GM12878 (cell line): ENCODE results near the gene NOP16. TPM values are rescaled to one million over a fixed set of nuclear protein-coding genes. Genes with fewer than 3 reads are reported as not detected.

Source experiments
- DPF2 ChIP-seq: fragments of 450-650 bp; IDR thresholded peaks from 2 replicates; pipeline ENCODE4 v1.6.1; 2017; ENCODE audit warnings: mild to moderate bottlenecking
- FOXM1 ChIP-seq: IDR thresholded peaks from 2 replicates; pipeline ENCODE4 v1.6.1; 2012; ENCODE audit warnings: low read depth, mild to moderate bottlenecking, inconsistent platforms, low read length, moderate library complexity
- KDM1A ChIP-seq: fragments of 200-600 bp; sonication (generic); IDR thresholded peaks from 2 replicates; pipeline ENCODE4 v1.6.1; 2016; ENCODE audit warnings: borderline replicate concordance
- NFYB ChIP-seq: IDR thresholded peaks from 2 replicates; pipeline ENCODE4 v1.6.1; 2011; ENCODE audit warnings: low read depth, mild to moderate bottlenecking, low read length, improper control_type of control experiment, moderate library complexity; ENCODE audit not compliant: insufficient read depth
- RBBP5 ChIP-seq: fragments of 200-600 bp; sonication (generic); conservative IDR thresholded peaks from 2 replicates; pipeline ENCODE4 v1.6.1; 2016
- RFX5 ChIP-seq: IDR thresholded peaks from 2 replicates; pipeline ENCODE4 v1.6.1; 2011; ENCODE audit warnings: low read depth, low read length, improper control_type of control experiment
- SMAD1 ChIP-seq: fragments of 450-650 bp; IDR thresholded peaks from 2 replicates; pipeline ENCODE4 v1.6.1; 2018; ENCODE audit warnings: mild to moderate bottlenecking, low read depth; ENCODE audit not compliant: partially characterized antibody
- ZNF217 ChIP-seq: fragments of 450-650 bp; IDR thresholded peaks from 2 replicates; pipeline ENCODE4 v1.6.1; 2017; ENCODE audit warnings: antibody characterized with exemption, mild to moderate bottlenecking
- polyA plus RNA-seq, 11 experiments: library from polyadenylated mRNA; depleted of rRNA in 4 of 11; unstranded in 6 of 11; stranded (reverse) in 5 of 11; fragments of >200 nt; fragmentation: Nextera tagmentation in 4 of 11; fragmentation: Illumina TruSeq in 1 of 11; extraction: Ambion mirVana in 4 of 11; extraction: Trizol in 1 of 11; gene quantifications; 1 replicate in 1 of 11; 2 replicates in 10 of 11; pipeline versions ENCODE4 v1.2.1 to v1.2.3, GENCODE V29; 2011 to 2016; ENCODE audit warnings: inconsistent platforms in 2 of 11, missing spikeins in 2 of 11, low read depth in 1 of 11
- total RNA-seq, 4 experiments: library from RNA; depleted of rRNA in 3 of 4; stranded (reverse); fragments of >200 nt in 3 of 4; fragmentation: Illumina TruSeq in 1 of 4; extraction: Trizol in 1 of 4; gene quantifications; 2 replicates each; pipeline versions ENCODE4 v1.2.1 to v1.2.3, GENCODE V29; 2013 to 2021
- TF ChIP-seq, protein P1 (sequence below): fragments of 150-350 bp; IDR thresholded peaks from 2 replicates; pipeline ENCODE4 v1.6.1; 2016; ENCODE audit warnings: low read depth, low read length
- TF ChIP-seq, protein P2 (sequence below): fragments of 450-650 bp; IDR thresholded peaks from 2 replicates; pipeline ENCODE4 v1.6.1; 2017; ENCODE audit warnings: mild to moderate bottlenecking, moderate library complexity
- TF ChIP-seq, protein P3 (sequence below): fragments of 450-650 bp; formaldehyde crosslinking; IDR thresholded peaks from 2 replicates; pipeline ENCODE4 v1.5.0; 2022; ENCODE audit warnings: mild to moderate bottlenecking, missing genetic modification characterization
- TF ChIP-seq, protein P4 (sequence below): IDR thresholded peaks from 2 replicates; pipeline ENCODE4 v1.6.1; 2012; ENCODE audit warnings: low read depth, low read length, improper control_type of control experiment

Gene NOP16
- total and polyA plus RNA-seq, 10 of the 15 experiments (the other 5 are each of a cell fraction or from before 2014, with no cell fraction given), result 50.3 to 276 (median 116) TPM

DNA sequence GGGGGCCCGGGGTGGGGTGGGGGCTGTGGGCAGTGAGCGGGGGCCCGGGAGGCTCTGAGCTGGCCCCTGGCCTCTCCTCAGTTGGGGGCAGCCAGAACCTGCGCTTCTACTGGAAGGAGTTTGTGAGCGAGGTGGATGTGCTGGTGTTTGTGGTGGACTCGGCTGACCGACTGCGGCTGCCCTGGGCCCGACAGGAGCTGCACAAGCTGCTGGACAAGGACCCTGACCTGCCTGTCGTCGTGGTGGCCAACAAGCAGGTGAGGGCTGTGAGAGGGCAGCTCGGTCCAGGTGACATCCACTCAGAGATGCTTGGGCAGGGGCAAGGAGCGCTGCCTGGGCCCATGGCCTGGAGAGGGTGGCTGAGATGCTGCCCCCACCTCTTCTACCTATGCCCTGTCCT, 19.7 kb downstream of the NOP16 start (continued):
- TF ChIP-seq, protein P1, sequence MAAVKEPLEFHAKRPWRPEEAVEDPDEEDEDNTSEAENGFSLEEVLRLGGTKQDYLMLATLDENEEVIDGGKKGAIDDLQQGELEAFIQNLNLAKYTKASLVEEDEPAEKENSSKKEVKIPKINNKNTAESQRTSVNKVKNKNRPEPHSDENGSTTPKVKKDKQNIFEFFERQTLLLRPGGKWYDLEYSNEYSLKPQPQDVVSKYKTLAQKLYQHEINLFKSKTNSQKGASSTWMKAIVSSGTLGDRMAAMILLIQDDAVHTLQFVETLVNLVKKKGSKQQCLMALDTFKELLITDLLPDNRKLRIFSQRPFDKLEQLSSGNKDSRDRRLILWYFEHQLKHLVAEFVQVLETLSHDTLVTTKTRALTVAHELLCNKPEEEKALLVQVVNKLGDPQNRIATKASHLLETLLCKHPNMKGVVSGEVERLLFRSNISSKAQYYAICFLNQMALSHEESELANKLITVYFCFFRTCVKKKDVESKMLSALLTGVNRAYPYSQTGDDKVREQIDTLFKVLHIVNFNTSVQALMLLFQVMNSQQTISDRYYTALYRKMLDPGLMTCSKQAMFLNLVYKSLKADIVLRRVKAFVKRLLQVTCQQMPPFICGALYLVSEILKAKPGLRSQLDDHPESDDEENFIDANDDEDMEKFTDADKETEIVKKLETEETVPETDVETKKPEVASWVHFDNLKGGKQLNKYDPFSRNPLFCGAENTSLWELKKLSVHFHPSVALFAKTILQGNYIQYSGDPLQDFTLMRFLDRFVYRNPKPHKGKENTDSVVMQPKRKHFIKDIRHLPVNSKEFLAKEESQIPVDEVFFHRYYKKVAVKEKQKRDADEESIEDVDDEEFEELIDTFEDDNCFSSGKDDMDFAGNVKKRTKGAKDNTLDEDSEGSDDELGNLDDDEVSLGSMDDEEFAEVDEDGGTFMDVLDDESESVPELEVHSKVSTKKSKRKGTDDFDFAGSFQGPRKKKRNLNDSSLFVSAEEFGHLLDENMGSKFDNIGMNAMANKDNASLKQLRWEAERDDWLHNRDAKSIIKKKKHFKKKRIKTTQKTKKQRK, result no peak
- TF ChIP-seq RFX5 (no peak), NFYB (no peak), SMAD1 (no peak), ZNF217 (no peak), RBBP5 (no peak), DPF2 (no peak), KDM1A (no peak), FOXM1 (no peak)
- TF ChIP-seq, protein P2, sequence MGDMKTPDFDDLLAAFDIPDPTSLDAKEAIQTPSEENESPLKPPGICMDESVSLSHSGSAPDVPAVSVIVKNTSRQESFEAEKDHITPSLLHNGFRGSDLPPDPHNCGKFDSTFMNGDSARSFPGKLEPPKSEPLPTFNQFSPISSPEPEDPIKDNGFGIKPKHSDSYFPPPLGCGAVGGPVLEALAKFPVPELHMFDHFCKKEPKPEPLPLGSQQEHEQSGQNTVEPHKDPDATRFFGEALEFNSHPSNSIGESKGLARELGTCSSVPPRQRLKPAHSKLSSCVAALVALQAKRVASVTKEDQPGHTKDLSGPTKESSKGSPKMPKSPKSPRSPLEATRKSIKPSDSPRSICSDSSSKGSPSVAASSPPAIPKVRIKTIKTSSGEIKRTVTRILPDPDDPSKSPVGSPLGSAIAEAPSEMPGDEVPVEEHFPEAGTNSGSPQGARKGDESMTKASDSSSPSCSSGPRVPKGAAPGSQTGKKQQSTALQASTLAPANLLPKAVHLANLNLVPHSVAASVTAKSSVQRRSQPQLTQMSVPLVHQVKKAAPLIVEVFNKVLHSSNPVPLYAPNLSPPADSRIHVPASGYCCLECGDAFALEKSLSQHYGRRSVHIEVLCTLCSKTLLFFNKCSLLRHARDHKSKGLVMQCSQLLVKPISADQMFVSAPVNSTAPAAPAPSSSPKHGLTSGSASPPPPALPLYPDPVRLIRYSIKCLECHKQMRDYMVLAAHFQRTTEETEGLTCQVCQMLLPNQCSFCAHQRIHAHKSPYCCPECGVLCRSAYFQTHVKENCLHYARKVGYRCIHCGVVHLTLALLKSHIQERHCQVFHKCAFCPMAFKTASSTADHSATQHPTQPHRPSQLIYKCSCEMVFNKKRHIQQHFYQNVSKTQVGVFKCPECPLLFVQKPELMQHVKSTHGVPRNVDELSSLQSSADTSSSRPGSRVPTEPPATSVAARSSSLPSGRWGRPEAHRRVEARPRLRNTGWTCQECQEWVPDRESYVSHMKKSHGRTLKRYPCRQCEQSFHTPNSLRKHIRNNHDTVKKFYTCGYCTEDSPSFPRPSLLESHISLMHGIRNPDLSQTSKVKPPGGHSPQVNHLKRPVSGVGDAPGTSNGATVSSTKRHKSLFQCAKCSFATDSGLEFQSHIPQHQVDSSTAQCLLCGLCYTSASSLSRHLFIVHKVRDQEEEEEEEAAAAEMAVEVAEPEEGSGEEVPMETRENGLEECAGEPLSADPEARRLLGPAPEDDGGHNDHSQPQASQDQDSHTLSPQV, result no peak
- TF ChIP-seq, protein P3, sequence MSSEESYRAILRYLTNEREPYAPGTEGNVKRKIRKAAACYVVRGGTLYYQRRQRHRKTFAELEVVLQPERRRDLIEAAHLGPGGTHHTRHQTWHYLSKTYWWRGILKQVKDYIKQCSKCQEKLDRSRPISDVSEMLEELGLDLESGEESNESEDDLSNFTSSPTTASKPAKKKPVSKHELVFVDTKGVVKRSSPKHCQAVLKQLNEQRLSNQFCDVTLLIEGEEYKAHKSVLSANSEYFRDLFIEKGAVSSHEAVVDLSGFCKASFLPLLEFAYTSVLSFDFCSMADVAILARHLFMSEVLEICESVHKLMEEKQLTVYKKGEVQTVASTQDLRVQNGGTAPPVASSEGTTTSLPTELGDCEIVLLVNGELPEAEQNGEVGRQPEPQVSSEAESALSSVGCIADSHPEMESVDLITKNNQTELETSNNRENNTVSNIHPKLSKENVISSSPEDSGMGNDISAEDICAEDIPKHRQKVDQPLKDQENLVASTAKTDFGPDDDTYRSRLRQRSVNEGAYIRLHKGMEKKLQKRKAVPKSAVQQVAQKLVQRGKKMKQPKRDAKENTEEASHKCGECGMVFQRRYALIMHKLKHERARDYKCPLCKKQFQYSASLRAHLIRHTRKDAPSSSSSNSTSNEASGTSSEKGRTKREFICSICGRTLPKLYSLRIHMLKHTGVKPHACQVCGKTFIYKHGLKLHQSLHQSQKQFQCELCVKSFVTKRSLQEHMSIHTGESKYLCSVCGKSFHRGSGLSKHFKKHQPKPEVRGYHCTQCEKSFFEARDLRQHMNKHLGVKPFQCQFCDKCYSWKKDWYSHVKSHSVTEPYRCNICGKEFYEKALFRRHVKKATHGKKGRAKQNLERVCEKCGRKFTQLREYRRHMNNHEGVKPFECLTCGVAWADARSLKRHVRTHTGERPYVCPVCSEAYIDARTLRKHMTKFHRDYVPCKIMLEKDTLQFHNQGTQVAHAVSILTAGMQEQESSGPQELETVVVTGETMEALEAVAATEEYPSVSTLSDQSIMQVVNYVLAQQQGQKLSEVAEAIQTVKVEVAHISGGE (CRISPR knock-in tag), result no peak
- TF ChIP-seq, protein P4, sequence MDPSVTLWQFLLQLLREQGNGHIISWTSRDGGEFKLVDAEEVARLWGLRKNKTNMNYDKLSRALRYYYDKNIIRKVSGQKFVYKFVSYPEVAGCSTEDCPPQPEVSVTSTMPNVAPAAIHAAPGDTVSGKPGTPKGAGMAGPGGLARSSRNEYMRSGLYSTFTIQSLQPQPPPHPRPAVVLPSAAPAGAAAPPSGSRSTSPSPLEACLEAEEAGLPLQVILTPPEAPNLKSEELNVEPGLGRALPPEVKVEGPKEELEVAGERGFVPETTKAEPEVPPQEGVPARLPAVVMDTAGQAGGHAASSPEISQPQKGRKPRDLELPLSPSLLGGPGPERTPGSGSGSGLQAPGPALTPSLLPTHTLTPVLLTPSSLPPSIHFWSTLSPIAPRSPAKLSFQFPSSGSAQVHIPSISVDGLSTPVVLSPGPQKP, result no peak
